ENCODE measurements around the gene ARHGEF11.
A peak's percentile ranks its signal among the peaks of the same experiment; 100 is the strongest.

ARHGEF11 gene

GRCh38 chr1:156892190-156893047 is 153.1 kb downstream of the ARHGEF11 start:
- Histone ChIP-seq H3F3A (ENCODE audit: control insufficient read depth, insufficient read depth) (no peaks in the 10 kb centered on the region), H3K79me2 (ENCODE audit: control insufficient read depth, low read length) (no peaks in the 10 kb centered on the region), H3K27ac (ENCODE audit: low read depth, low read length) (no peak overlapping the region), H3K9me2 (replicated peaks; ENCODE audit: control insufficient read depth, low read length) (no peaks in the 10 kb centered on the region), H3K4me2 (ENCODE audit: low read length) (peak overlapping the region; percentile 35), H3K27me3 (ENCODE audit: control insufficient read depth, low read length) (peaks cover 31% of the 10 kb centered on the region), H3K9me3 (ENCODE audit: control insufficient read depth, insufficient read depth, low read length) (no peaks in the 10 kb centered on the region), H3K36me3 (ENCODE audit: control insufficient read depth, low read length) (no peaks in the 10 kb centered on the region), H3K4me3 (ENCODE audit: low read length) (no peak overlapping the region), H4K20me1 (ENCODE audit: control insufficient read depth, insufficient read depth, low read depth, low read length) (0 out of 2 replicates have a peak, but pooled peaks cover 3% of the 10 kb centered on the region), H3K4me1 (ENCODE audit: control insufficient read depth, low read length) (0 out of 2 replicates have a peak, but pooled peaks cover 3% of the 10 kb centered on the region)
- TF ChIP-seq EZH2phosphoT487 (IDR thresholded peaks at IDR 0.05; ENCODE audit: borderline replicate concordance, low read length) (no peak; the same call in 1 of the 2 replicates), CTCF (IDR thresholded peaks at IDR 0.05; ENCODE audit: low read depth, low read length, poor library complexity, severe bottlenecking) (peak; percentile 84)

DNA sequence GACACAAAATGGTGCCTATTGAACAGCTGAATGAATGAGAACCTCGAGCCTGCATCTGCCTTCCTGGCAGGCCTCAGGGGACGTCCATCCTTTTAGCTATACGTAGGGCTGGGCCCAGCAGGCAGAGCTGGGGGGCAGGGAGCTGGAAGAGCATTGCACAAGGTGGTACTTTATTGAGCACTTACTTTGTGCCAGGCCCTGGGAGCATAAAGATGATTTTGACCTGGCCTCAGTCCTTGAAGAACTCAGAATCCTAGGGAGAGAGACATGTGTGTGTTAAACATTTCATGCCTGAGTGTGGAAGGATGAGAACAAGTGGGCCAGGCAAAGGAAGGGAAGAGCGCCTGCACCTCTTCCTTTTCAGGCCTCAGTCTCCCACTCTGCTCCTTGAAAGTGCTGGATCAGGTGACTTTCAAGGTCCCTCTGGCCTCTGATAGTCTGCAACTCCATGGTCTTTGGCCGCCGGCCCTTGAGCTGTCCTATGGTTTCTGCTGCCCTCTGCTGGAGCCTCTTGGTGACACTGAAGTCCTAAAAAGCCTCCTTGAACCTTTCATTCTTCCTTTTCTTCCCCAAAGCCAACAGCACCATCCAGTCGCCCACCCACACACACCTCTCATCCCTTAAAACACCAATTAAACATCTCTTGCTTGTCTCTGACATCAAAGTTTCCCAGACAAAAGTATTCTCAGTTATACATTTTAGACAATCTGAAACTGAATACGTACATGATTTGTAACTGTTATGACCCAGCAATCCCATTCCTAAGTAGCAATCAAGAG is 155.6 kb downstream of the ARHGEF11 start:
- Histone ChIP-seq H3K27ac (ENCODE audit: low read depth, low read length) (no peak overlapping the region), H3K4me2 (ENCODE audit: low read length) (no peak overlapping the region), H3K4me3 (ENCODE audit: low read length) (no peak overlapping the region), H3F3A (ENCODE audit: control insufficient read depth, insufficient read depth) (no peaks in the 10 kb centered on the region), H3K27me3 (ENCODE audit: control insufficient read depth, low read length) (peaks cover 41% of the 10 kb centered on the region), H3K9me3 (ENCODE audit: control insufficient read depth, insufficient read depth, low read length) (no peaks in the 10 kb centered on the region), H3K36me3 (ENCODE audit: control insufficient read depth, low read length) (no peaks in the 10 kb centered on the region), H3K9me2 (replicated peaks; ENCODE audit: control insufficient read depth, low read length) (no peaks in the 10 kb centered on the region), H4K20me1 (ENCODE audit: control insufficient read depth, insufficient read depth, low read depth, low read length) (no peaks in the 10 kb centered on the region), H3K79me2 (ENCODE audit: control insufficient read depth, low read length) (no peaks in the 10 kb centered on the region), H3K4me1 (ENCODE audit: control insufficient read depth, low read length) (0 out of 2 replicates have a peak, but pooled peaks cover 3% of the 10 kb centered on the region)
- peak; percentile 86 for TF ChIP-seq CTCF (IDR thresholded peaks at IDR 0.05; ENCODE audit: low read depth, low read length, poor library complexity, severe bottlenecking)
- no peak for TF ChIP-seq EZH2phosphoT487 (IDR thresholded peaks at IDR 0.05; ENCODE audit: borderline replicate concordance, low read length)

- peaks cover 45% of the 10 kb centered on the region for H3K27me3 ChIP-seq (ENCODE audit: control insufficient read depth, low read length)
- TF ChIP-seq EZH2phosphoT487 (IDR thresholded peaks at IDR 0.05; ENCODE audit: borderline replicate concordance, low read length) (no peak), CTCF (IDR thresholded peaks at IDR 0.05; ENCODE audit: low read depth, low read length, poor library complexity, severe bottlenecking) (no peak)
- no peaks in the 10 kb centered on the region for H3F3A ChIP-seq (ENCODE audit: control insufficient read depth, insufficient read depth)
- H3K79me2 ChIP-seq (ENCODE audit: control insufficient read depth, low read length): no peaks in the 10 kb centered on the region
- H3K9me3 ChIP-seq (ENCODE audit: control insufficient read depth, insufficient read depth, low read length): no peaks in the 10 kb centered on the region
- H3K4me3 ChIP-seq (ENCODE audit: low read length): no peak overlapping the region
- no peaks in the 10 kb centered on the region for H4K20me1 ChIP-seq (ENCODE audit: control insufficient read depth, insufficient read depth, low read depth, low read length)
- H3K36me3 ChIP-seq (ENCODE audit: control insufficient read depth, low read length): no peaks in the 10 kb centered on the region
- no peak overlapping the region for H3K27ac ChIP-seq (ENCODE audit: low read depth, low read length)
- H3K4me2 ChIP-seq (ENCODE audit: low read length): no peak overlapping the region
- no peaks in the 10 kb centered on the region for H3K9me2 ChIP-seq (replicated peaks; ENCODE audit: control insufficient read depth, low read length)
- 0 out of 2 replicates have a peak, but pooled peaks cover 3% of the 10 kb centered on the region for H3K4me1 ChIP-seq (ENCODE audit: control insufficient read depth, low read length)
Observed at GRCh38 chr1:156887734-156888133, 157.8 kb downstream of the ARHGEF11 start.

Data from DOHH2 (cell line).